Activated naive CD4-positive, alpha-beta T cell treated with anti-CD3 and anti-CD28 coated beads, Interleukin-2, amount 50 U/mL, for 24 hours (primary cell): ENCODE results near the gene PANK4.

ENCODE experiments used
- H3K27ac Mint-ChIP-seq: one replicate; pipeline ENCODE4 v1.8.0; 2021; ENCODE audit warnings: mild to moderate bottlenecking, mixed read lengths
- H3K27me3 Mint-ChIP-seq: one replicate; pipeline ENCODE4 v1.8.0; 2021; ENCODE audit warnings: mixed read lengths
- H3K36me3 Mint-ChIP-seq: one replicate; pipeline ENCODE4 v1.8.0; 2021; ENCODE audit warnings: mixed read lengths
- H3K4me1 Mint-ChIP-seq: one replicate; pipeline ENCODE4 v1.8.0; 2021; ENCODE audit warnings: mixed read lengths
- H3K4me3 Mint-ChIP-seq: one replicate; pipeline ENCODE4 v1.8.0; 2021; ENCODE audit warnings: mild to moderate bottlenecking, mixed read lengths
- H3K9me3 Mint-ChIP-seq: one replicate; pipeline ENCODE4 v1.8.0; 2021; ENCODE audit warnings: mixed read lengths

PANK4 gene

DNA sequence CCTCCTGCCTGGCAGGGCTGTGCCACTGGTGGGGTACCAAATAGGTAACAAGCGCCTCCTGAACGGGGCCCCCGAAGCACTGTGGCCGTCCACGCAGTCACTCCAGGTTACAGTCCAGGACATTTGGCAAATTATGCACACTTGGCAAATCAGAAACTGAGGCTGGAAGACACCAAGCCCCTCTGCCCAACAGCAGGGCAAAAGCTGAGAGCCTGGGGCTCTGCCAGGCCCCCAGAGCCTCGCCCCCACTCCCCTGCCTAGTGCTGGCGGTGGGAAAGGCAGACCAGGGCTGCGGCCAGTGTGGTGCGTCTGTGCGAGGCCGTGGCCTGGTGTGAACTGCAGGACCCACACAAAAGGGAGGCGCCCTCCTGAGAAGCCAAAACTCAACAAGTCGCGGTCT lies 9.4 kb downstream of the PANK4 start:
- Mint-ChIP-seq H3K9me3 (no peaks in the 10 kb centered on the region), H3K27ac (no peak overlapping the region), H3K36me3 (peaks cover 1% of the 10 kb centered on the region), H3K4me3 (no peak overlapping the region), H3K4me1 (no peaks in the 10 kb centered on the region), H3K27me3 (no peaks in the 10 kb centered on the region)

DNA sequence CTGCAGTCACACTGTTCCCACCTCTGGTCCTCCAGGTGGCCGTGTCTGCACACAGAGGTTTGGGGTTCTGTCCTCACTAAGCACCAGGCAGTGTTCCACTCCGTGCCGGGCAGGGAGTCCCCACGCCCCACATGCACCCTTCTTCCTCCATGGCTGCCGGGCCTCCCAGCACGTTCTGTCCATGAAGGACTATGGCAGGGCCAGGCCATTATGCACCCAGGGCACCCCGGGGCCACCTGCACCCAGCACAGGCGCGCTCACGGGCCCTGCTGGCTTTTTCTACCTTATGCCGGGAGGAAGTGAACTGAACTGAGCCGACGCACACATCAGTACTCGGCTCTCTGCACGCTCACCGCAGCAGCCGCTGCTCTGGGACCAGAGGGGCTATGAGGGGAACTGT lies 10.3 kb downstream of the PANK4 start:
- H3K36me3 Mint-ChIP-seq: peaks cover 1% of the 10 kb centered on the region
- no peaks in the 10 kb centered on the region for H3K27me3 Mint-ChIP-seq
- H3K4me1 Mint-ChIP-seq: no peaks in the 10 kb centered on the region
- H3K27ac Mint-ChIP-seq: no peak overlapping the region
- no peak overlapping the region for H3K4me3 Mint-ChIP-seq
- H3K9me3 Mint-ChIP-seq: no peaks in the 10 kb centered on the region

DNA sequence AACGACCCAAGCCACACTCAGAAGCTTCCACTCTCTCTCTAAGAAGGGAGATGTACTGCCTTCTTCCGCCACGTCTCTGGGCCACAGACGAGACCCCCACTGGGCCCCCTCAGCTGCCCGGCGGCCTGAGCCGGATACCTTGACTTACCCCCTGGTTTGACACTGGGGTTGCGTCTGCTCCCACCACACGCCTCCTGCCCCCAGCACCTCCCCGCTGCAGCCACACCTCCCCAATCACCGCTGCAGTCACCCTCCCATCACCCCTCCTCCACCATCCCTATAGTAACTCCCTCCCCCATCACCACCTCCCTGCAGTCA lies 10.7 kb downstream of the PANK4 start:
- H3K27ac Mint-ChIP-seq: no peak overlapping the region
- no peaks in the 10 kb centered on the region for H3K4me1 Mint-ChIP-seq
- no peaks in the 10 kb centered on the region for H3K9me3 Mint-ChIP-seq
- no peak overlapping the region for H3K4me3 Mint-ChIP-seq
- no peaks in the 10 kb centered on the region for H3K27me3 Mint-ChIP-seq
- peaks cover 1% of the 10 kb centered on the region for H3K36me3 Mint-ChIP-seq

DNA sequence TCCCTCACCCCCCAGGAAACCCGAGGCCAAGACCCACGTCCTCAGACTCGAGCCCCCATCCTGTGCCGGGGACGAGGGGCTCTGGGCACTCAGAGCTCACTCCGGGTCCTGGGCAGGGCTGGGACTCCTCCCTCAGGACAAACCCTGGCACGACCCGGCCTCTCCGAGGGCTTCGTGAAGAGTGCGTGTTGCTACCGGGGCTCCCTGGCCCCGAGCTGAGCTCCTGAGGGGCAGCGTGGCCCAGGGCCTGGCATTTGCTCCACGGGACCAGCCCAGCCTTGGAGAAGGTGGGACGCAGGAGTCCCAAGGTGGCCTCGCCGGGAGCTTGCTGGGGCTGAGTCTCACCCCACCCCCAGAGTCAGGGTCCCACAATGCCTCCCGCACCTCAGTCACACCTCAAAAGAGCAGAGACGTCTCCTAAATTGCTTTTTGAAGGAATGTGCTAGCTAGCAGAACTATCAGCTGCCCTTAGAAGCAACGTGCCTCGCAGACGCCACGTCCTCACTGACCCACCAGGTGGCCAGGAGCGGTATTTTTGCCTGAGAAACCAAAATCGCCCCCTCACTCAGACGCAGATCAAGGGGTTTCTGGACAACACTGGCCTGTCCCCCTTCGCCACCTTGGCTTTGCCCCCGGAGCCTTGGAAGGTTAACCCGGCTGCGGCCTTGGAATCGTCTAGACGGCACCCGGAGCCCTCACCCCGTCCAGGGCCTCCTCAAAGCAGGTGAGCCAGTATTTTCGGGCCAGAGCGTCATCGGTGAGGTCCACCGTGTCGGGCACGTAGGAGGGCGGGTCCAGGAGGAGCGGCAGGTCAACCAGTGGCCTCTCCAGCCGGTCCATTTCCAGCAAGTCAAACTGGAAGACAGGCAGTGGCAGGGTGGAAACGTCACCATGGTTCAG lies 11.3 kb downstream of the PANK4 start:
- Mint-ChIP-seq H3K36me3 (peaks cover 1% of the 10 kb centered on the region), H3K4me1 (no peaks in the 10 kb centered on the region), H3K27ac (no peak overlapping the region), H3K4me3 (no peak overlapping the region), H3K9me3 (no peaks in the 10 kb centered on the region), H3K27me3 (no peaks in the 10 kb centered on the region)

DNA sequence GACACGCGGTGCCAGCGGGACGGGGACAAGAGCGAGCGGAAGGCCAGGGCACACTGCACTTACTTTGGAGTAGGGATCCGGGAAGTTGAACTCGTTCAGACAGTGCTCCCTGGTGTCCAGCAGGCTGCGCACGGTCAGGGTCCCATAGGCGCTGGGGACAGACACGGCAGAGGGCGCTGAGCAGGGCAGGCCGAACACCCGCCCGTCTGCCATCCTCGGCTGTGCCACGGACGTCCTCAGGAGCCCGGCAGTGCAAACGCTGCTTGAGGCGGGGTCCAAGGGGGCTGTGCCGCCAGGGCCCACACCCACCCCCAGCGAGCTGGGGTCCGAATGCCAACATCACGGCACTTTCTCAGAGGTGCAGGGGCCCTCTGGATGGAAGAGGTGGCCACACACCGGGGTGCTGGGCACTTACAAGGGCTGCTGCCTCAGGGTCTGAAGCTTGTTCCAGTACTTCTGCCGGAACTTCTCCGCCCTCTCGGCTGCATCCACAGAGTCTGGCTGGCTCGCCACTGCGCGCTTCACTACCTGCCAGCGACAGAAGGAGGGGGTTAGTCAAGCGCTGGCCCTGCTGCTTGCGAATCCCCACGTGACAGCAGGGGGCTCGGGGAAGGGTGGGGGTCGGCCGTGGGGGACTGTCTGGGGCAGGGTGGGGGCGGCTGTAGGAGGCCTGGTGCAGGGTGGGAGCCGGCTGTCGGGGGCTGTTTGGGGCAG lies 12.3 kb downstream of the PANK4 start:
- H3K27ac Mint-ChIP-seq: no peak overlapping the region
- H3K9me3 Mint-ChIP-seq: no peaks in the 10 kb centered on the region
- no peaks in the 10 kb centered on the region for H3K4me1 Mint-ChIP-seq
- no peaks in the 10 kb centered on the region for H3K27me3 Mint-ChIP-seq
- H3K4me3 Mint-ChIP-seq: no peak overlapping the region
- H3K36me3 Mint-ChIP-seq: peaks cover under 1% of the 10 kb centered on the region

DNA sequence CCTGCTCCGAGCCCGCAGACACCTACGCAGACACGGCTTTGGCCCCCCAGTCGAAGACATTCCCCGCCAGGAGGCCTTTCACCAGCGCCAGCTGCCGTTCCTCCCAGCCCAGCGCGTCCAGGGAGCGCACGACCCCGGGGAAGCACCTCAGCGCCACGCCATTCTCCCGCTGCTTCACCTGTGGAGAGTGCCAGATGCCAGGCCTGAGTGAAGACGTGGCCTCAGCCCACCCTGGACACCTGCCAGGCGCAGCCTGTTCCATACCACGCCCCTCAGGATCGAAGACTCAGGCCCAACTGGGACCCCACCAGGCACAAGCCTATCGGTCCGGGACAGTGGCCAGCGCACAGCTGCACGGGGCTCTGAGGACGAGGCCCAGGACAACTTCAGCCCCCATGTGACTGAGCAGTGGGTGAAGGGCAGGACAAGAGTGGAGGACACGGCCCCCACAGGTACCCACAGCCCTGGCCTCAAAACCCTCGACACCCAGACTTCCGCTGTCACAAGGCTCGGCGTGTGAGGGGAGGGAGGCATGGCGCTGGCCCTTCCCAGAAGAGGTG lies 13.5 kb downstream of the PANK4 start:
- H3K4me1 Mint-ChIP-seq: no peaks in the 10 kb centered on the region

DNA sequence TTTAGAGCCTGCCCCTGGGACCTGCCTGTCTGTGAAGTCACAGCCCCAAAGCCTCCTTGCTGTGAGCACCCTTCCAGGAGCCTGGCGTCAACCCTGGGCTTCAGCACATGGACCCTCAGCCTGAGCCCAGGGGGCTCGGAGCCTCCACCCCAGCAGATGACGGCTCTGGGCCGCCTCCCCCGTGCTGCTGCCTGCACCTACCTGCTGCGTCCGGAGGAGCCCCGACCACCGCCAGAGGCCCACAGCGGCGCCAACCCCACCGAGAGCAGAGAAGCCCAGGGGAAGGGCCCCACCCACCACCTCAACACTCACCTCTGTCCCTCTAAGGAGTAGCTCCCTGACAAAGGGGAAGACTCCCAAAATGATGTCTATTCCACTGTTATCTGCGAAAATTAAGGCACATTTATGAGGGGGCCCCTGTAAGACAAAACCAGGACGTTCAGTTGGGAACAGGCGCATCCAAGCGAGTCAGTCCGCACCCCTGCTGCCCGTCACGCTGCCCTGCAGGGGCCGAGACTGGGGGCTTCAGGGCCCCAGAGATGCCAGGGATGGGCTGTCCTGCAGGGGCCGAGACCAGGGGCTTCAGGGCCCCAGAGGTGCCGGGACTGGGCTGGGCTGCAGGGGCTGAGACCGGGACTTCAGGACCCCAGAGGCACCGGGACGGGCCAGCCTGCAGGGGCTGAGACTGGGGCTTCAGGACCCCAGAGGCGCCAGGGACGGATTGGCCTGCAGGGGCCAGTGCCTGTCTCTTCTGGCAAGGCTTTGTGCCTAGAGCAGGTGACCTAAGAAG lies 15.8 kb downstream of the PANK4 start:
- H3K9me3 Mint-ChIP-seq: no peaks in the 10 kb centered on the region
- no peak overlapping the region for H3K27ac Mint-ChIP-seq
- no peak overlapping the region for H3K4me3 Mint-ChIP-seq
- no peaks in the 10 kb centered on the region for H3K27me3 Mint-ChIP-seq
- no peaks in the 10 kb centered on the region for H3K4me1 Mint-ChIP-seq
- H3K36me3 Mint-ChIP-seq: peaks cover 2% of the 10 kb centered on the region

More for the DNA sequence above, 13.5 kb downstream of the PANK4 start:
- H3K4me3 Mint-ChIP-seq: no peak overlapping the region
- no peaks in the 10 kb centered on the region for H3K9me3 Mint-ChIP-seq
- H3K27me3 Mint-ChIP-seq: no peaks in the 10 kb centered on the region
- no peak overlapping the region for H3K27ac Mint-ChIP-seq
- H3K36me3 Mint-ChIP-seq: peaks cover 2% of the 10 kb centered on the region

DNA sequence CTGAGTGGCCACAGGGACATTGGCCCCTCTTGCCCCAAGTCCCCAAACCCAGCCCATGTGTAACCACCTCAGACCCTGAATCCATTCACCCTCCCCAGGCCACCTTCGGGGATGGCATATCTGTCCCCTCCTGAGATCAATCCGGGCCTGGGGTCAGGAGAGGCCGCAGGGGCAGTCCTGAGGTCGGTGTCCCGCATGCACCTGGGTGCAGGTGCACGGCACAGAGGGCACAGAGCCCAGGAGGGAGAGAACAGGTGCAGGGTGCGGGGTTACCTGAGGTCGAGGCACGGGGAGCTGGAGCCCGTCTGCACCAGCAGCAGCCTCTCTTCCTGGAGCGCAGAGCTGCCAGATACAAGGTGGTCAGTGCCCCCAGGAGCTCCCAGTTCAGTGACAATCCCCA lies 16.8 kb downstream of the PANK4 start:
- Mint-ChIP-seq H3K4me1 (no peaks in the 10 kb centered on the region), H3K4me3 (no peak overlapping the region), H3K27ac (no peak overlapping the region), H3K36me3 (peaks cover 2% of the 10 kb centered on the region), H3K27me3 (no peaks in the 10 kb centered on the region), H3K9me3 (no peaks in the 10 kb centered on the region)

DNA sequence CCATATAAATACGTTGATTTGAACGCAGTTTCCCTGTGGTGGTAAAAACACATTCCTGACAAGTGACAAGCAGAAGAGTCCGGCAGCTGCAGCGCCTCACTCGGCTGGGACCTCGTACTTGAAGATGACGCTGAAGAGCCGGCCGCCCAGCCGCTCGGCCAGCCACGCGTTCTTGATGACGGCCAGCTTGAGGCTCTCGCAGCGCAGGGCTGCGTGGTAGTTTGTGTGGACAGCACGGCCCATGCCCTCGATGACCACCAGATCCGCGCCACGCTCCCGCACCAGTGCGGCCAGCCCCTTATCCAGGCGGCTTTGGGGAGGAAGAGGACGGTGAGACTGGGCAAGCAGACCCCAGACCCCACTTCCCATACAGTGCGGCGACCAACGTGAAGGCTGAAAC lies 17.6 kb downstream of the PANK4 start:
- Mint-ChIP-seq H3K27ac (no peak overlapping the region), H3K9me3 (no peaks in the 10 kb centered on the region), H3K36me3 (peaks cover 2% of the 10 kb centered on the region)

DNA sequence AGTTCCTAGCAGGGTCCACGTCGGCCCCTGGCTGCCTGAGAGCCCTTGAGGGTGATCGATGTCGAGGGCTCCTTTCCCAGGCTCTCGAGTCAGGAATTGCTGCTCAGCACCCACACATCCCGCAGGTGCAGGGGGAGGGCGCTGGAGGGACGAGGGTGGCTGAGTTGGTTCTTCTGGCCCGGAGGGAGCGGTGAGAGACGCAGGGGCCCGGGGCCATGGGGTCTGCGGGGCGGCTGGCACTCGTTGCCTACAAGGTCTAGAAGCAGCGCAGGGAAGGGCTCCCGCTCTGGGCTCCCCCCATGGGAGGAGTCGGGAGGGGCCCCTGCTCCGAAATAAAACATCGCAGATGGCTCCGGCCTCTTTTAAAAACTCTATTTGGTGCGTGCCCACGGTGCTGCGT lies 18.2 kb downstream of the PANK4 start:
- H3K27me3 Mint-ChIP-seq: no peaks in the 10 kb centered on the region
- H3K36me3 Mint-ChIP-seq: peaks cover 2% of the 10 kb centered on the region
- H3K4me1 Mint-ChIP-seq: no peaks in the 10 kb centered on the region
- H3K4me3 Mint-ChIP-seq: no peak overlapping the region
- no peak overlapping the region for H3K27ac Mint-ChIP-seq
- no peaks in the 10 kb centered on the region for H3K9me3 Mint-ChIP-seq

More for the DNA sequence above, 17.6 kb downstream of the PANK4 start:
- Mint-ChIP-seq H3K27me3 (no peaks in the 10 kb centered on the region), H3K4me3 (no peak overlapping the region), H3K4me1 (no peaks in the 10 kb centered on the region)

DNA sequence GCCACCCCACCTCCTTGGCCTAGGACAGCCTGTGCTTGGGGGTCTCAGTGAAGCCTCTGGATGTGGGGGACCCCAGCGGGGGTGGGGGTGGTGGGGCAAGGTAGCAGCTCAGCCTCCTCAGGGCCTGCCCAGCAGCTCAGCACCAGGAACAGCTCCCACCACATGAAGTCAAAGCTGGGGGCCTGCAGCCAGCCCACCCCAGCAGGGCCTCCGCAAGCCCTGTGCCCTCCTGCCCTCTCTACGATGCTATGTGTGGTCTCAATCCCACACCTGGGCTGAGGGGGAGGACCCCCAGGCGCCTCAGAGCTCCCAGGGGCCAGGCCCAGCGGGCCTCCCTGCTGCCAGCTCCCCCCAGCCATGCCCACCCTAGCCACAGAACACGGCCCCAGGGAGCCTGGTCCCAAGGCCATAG lies 18.6 kb downstream of the PANK4 start:
- Mint-ChIP-seq H3K4me1 (no peaks in the 10 kb centered on the region), H3K4me3 (no peak overlapping the region), H3K27me3 (no peaks in the 10 kb centered on the region), H3K27ac (no peak overlapping the region), H3K36me3 (peaks cover 2% of the 10 kb centered on the region), H3K9me3 (no peaks in the 10 kb centered on the region)

DNA sequence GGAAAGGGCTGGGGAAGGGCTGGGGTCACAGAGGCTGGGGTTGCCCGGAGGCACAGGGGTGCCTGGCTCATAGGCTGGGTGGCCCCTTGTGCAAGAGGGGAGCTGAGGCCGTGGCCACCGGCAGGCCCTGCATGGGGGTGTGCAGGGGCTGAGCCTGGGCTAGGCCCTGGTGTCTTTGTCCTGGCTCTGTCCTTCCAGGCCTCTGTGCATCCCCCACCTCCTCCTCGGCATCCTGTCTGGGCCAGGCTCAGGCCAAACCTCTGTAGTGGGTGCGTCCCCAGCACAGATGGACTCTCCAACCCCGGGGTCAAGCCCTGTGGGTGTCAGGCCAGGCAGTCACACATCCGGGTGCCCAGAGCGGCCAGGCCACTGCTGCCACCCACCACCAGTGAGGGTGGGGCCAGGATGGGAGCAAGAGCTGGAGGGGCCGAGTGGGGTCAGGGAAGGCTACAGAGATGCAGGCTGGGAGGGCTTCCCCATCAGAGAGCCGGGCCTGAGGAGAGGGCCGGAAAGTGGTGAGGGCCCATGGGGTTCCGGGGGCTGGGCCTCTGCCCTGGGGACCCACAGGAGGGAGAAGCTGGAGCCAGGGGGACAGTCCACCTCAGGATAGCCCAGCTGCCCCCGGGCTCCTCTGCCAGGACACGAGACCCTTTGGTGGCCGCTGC lies 19.4 kb downstream of the PANK4 start:
- no peaks in the 10 kb centered on the region for H3K9me3 Mint-ChIP-seq
- H3K27ac Mint-ChIP-seq: no peak overlapping the region
- H3K4me1 Mint-ChIP-seq: no peaks in the 10 kb centered on the region
- H3K4me3 Mint-ChIP-seq: no peak overlapping the region
- H3K27me3 Mint-ChIP-seq: no peaks in the 10 kb centered on the region
- peaks cover 2% of the 10 kb centered on the region for H3K36me3 Mint-ChIP-seq

DNA sequence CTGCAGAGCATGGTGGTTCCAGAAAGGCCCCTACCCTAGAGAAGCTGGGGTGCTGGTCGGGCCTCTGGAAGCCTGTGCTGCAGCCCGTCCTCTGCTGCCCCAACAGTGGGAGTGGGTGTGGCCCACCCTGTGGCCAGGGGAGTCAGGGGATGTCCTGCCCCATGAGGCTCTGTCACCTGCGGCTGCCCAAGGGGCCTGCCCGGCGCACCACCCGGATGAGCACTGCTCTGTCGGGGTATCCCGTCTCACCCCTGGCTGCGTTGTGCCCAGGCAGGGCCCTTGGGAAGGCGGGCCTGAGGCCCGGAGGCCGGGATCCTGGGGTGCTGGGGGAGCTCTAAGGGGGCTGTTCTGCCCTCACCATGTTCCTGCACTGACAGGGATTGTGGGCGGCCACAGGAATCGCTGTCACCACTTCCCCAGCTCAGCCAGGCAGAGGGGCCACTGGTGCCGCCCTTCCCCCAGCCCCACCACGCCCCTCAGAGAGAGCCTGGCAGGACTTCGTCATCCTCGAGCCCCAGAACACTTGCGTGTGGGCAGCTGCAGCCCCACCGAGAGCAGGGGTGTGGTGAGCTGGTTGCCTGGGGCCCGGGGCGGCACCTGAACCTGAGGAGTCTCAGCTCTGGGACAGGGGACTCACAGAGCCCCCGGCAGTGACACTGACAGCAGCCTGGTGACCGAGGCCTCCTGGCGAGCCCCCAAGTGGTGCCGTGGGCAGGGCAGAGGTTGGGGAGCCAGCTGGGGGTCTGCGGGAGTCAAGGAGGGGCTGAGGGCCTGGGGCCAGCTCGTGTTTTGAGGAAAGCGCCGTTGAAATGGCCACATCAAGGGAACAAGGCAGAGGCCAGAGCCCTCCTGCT lies 20.2 kb downstream of the PANK4 start:
- H3K27me3 Mint-ChIP-seq: no peaks in the 10 kb centered on the region

DNA sequence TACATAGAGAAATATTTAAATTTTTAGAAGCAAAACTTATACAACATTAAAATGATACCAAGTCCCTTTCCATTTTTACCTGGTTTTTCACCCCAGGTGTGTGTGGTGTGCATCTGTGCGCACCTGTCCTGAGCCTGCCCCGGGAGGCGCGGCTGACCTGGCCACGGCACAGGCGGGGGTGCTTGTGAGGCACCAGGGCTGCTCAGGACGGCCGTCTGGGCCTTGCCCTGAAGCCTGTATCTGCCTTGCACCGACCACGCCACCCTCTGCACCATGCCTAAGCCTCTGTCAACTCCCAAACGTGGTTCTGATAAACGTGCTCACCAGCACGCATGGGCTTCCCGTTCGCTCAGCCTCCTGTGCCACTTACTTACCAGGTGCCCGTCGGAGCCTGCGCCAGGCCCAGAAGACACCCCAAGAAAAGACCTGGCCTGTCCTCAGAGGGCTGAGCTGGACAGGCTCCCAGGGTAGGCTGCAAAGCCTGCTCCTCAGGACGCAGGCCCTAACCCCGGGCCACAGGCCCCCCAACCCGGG lies 20.9 kb downstream of the PANK4 start:
- Mint-ChIP-seq H3K9me3 (no peaks in the 10 kb centered on the region), H3K4me3 (no peak overlapping the region), H3K27ac (no peak overlapping the region)

More for the DNA sequence above, 20.2 kb downstream of the PANK4 start:
- no peak overlapping the region for H3K27ac Mint-ChIP-seq
- H3K4me1 Mint-ChIP-seq: no peaks in the 10 kb centered on the region
- H3K4me3 Mint-ChIP-seq: no peak overlapping the region
- peaks cover 2% of the 10 kb centered on the region for H3K36me3 Mint-ChIP-seq
- no peaks in the 10 kb centered on the region for H3K9me3 Mint-ChIP-seq

More for the DNA sequence above, 20.9 kb downstream of the PANK4 start:
- Mint-ChIP-seq H3K4me1 (peaks cover under 1% of the 10 kb centered on the region), H3K36me3 (peaks cover 2% of the 10 kb centered on the region), H3K27me3 (no peaks in the 10 kb centered on the region)
